Measurements from ENCODE around the gene WDR46. TPM values are rescaled to one million over a fixed set of nuclear protein-coding genes. Genes with fewer than 3 reads are reported as not detected.

Gene WDR46
- total RNA-seq, 1 donor from 2014 or later, result 70.2 TPM

Other genes starting within 250 kb of the WDR46 start
- gene HLA-DPA1, start 215.6 kb downstream of the WDR46 start, total RNA-seq, result 119 and 125 TPM in 2 replicates
- gene HLA-DPB1, start 213.2 kb downstream of the WDR46 start, total RNA-seq, result 49.5 and 51.7 TPM in 2 replicates
- 0.59 and 0.77 TPM in 2 replicates for gene COL11A2, start 96.8 kb downstream of the WDR46 start, total RNA-seq
- 41.5 and 41.9 TPM in 2 replicates for gene RXRB, start 88.6 kb downstream of the WDR46 start, total RNA-seq
- 55.9 and 59.9 TPM in 2 replicates for gene SLC39A7, start 88.4 kb downstream of the WDR46 start, total RNA-seq
- gene HSD17B8, start 84.6 kb downstream of the WDR46 start, total RNA-seq, result 9.3 and 10.9 TPM in 2 replicates
- gene RING1, start 80.7 kb downstream of the WDR46 start, total RNA-seq, result 41.2 and 41.6 TPM in 2 replicates
- 65.8 and 68.3 TPM in 2 replicates for gene VPS52, start 17.4 kb downstream of the WDR46 start, total RNA-seq
- 2,577 and 2,622 TPM in 2 replicates for gene RPS18, start 17.2 kb downstream of the WDR46 start, total RNA-seq
- 13.9 and 14.5 TPM in 2 replicates for gene B3GALT4, start 12.1 kb downstream of the WDR46 start, total RNA-seq
- 90.4 and 90.7 TPM in 2 replicates for gene PFDN6, start 362 bp upstream of the WDR46 start, total RNA-seq
- 42.1 and 43.3 TPM in 2 replicates for gene RGL2, start 9.7 kb upstream of the WDR46 start, total RNA-seq
- 277 TPM in 2 replicates for gene TAPBP, start 24.8 kb upstream of the WDR46 start, total RNA-seq
- gene ZBTB22, start 28.5 kb upstream of the WDR46 start, total RNA-seq, result 11.6 and 12.9 TPM in 2 replicates
- gene DAXX, start 33.7 kb upstream of the WDR46 start, total RNA-seq, result 83.3 and 83.8 TPM in 2 replicates
- 123 and 127 TPM in 2 replicates for gene KIFC1, start 102.6 kb upstream of the WDR46 start, total RNA-seq
- 27.3 and 34.1 TPM in 2 replicates for gene PHF1, start 121.8 kb upstream of the WDR46 start, total RNA-seq
- 153 and 155 TPM in 2 replicates for gene CUTA, start 128.9 kb upstream of the WDR46 start, total RNA-seq
- 36.4 and 40.7 TPM in 2 replicates for gene SYNGAP1, start 130.8 kb upstream of the WDR46 start, total RNA-seq
- gene ZBTB9, start 165.3 kb upstream of the WDR46 start, total RNA-seq, result 9.8 and 10.3 TPM in 2 replicates

All from T-helper 2 cell treated with Interferon-gamma antibody and Interleukin-4, amounts not matched to agents 100 ng/mL and 5 ng/mL, for 36 hours (primary cell).